ENCODE results near the gene UBE2G2. TPM values are rescaled to one million over a fixed set of nuclear protein-coding genes. Genes with fewer than 3 reads are reported as not detected.
A peak's percentile ranks its signal among the peaks of the same experiment; 100 is the strongest.

The UBE2G2 gene
- polyA plus RNA-seq, 1 donor (not counting 4 experiments of a cell fraction or from before 2014, with no cell fraction given) = 106 TPM

DNA sequence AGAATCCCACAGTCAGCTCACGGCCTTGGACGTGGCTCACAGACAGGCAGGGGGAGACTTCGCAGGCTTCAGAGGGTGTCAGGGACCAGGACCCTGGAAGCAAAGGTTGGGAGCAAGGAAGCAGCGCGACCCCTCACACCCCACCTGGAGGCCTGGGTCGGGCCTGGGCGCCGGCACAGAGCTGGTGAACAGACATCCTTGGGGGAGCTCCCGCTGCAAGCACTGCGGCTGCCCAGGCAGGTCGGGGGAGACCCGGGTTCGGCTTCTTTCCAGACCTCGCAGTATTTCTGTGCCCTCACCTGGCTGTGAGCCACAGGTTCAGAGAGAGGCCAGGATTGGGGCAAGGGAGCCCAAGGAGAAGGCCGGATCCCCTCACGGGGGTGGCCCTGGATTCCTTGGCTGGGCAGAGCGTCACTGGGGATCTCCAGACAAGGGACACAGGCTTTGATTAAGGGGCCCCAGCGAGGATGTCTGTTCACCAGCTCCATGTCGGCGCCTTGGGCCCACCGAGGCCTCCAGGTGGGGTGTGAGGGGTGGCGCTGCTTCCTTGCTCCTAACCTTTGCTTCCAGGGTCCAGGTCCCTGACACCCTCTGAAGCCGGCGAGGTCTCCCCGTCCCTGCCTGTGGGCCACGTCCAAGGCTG, 52.4 kb downstream of the UBE2G2 start:
- peaks cover 53% of the 10 kb centered on the region for H3K4me1 ChIP-seq (ENCODE audit: control insufficient read depth, extremely low read depth, insufficient read depth, low read length)
- H3K4me3 ChIP-seq (ENCODE audit: control insufficient read depth in 2 of 3, extremely low read depth in 1 of 3, insufficient read depth in 2 of 3, low read depth in 1 of 3, low read length in 3 of 3) = peak overlapping the region; percentile 33 to 56 (median 51)
- dilution Hi-C loops (cut with MboI; ENCODE audit: extremely low pct_ligation_motif_present, low sequenced_read_pairs) = loop anchor here (25.0 kb wide), 1 partner anchor 262 kb away; no protein-coding TSS in a partner anchor
- H3K9me1 ChIP-seq (ENCODE audit: control insufficient read depth, extremely low read depth, insufficient read depth, low read length) = no peaks in the 10 kb centered on the region
- H3K79me2 ChIP-seq (ENCODE audit: control insufficient read depth, insufficient read depth, low read length) = peaks cover 13% of the 10 kb centered on the region
- FAIRE-seq = no peak
- no peaks in the 10 kb centered on the region for H3K9me3 ChIP-seq (ENCODE audit: control insufficient read depth, low read depth, low read length)
- H3K27ac ChIP-seq (ENCODE audit: control insufficient read depth, insufficient read depth, low read length) = peak overlapping the region; percentile 58
- no peak for TF ChIP-seq EZH2 (IDR thresholded peaks at IDR 0.05; ENCODE audit: low read length)
- TF ChIP-seq, protein P1, sequence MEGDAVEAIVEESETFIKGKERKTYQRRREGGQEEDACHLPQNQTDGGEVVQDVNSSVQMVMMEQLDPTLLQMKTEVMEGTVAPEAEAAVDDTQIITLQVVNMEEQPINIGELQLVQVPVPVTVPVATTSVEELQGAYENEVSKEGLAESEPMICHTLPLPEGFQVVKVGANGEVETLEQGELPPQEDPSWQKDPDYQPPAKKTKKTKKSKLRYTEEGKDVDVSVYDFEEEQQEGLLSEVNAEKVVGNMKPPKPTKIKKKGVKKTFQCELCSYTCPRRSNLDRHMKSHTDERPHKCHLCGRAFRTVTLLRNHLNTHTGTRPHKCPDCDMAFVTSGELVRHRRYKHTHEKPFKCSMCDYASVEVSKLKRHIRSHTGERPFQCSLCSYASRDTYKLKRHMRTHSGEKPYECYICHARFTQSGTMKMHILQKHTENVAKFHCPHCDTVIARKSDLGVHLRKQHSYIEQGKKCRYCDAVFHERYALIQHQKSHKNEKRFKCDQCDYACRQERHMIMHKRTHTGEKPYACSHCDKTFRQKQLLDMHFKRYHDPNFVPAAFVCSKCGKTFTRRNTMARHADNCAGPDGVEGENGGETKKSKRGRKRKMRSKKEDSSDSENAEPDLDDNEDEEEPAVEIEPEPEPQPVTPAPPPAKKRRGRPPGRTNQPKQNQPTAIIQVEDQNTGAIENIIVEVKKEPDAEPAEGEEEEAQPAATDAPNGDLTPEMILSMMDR (optimal IDR thresholded peaks at IDR 0.05 in 1 of 3, IDR thresholded peaks at IDR 0.05 in 1 of 3, conservative IDR thresholded peaks at IDR 0.05 in 1 of 3; ENCODE audit: extremely low read depth in 1 of 3, insufficient read depth in 2 of 3, low read length in 3 of 3) = no peak
- no peaks in the 10 kb centered on the region for H3K27me3 ChIP-seq (ENCODE audit: control insufficient read depth, extremely low read depth, insufficient read depth, low read length)
- no peaks in the 10 kb centered on the region for H4K20me1 ChIP-seq (ENCODE audit: control insufficient read depth, extremely low read depth, insufficient read depth, low read length)
- peak overlapping the region; percentile 20 for H2AFZ ChIP-seq (ENCODE audit: control insufficient read depth, low read length)
- no peaks in the 10 kb centered on the region for H3K36me3 ChIP-seq (ENCODE audit: control insufficient read depth in 2 of 2, extremely low read depth in 1 of 2, insufficient read depth in 2 of 2, low read length in 2 of 2)
- no peak for DNase-seq (ENCODE audit: low read depth, low spot score)
- peak overlapping the region; percentile 89 for H3K4me2 ChIP-seq (ENCODE audit: control insufficient read depth, extremely low read depth, insufficient read depth, low read depth, low read length)
- H3K9ac ChIP-seq (ENCODE audit: control insufficient read depth, extremely low read depth, insufficient read depth, low read length) = peak overlapping the region; percentile 63

DNA sequence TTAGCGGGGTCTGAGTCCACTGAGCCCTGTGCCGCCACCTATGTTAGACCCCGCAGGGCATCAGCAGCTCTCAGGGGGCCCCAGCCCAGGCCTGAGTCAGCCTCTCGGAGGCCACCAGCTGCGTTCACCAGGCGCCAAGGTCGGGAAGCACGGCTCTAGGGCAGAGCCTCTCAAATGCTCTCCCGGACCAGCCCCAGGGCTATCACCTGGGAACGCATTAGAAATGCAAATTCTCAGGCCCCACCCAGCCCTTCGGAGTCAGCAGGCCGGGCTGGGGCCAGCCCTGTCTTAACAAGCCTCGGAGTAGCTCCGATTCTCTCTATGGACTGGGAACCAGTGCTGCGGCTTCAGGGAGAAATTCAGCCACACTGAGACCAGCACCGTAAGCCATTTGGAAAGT, 53.0 kb downstream of the UBE2G2 start:
- H3K4me3 ChIP-seq (ENCODE audit: control insufficient read depth in 2 of 3, extremely low read depth in 1 of 3, insufficient read depth in 2 of 3, low read depth in 1 of 3, low read length in 3 of 3) = peak overlapping the region; percentile 33 to 56 (median 51)

More for the DNA sequence above, 53.0 kb downstream of the UBE2G2 start:
- Histone ChIP-seq H3K27ac (ENCODE audit: control insufficient read depth, insufficient read depth, low read length) (no peak overlapping the region), H3K9me1 (ENCODE audit: control insufficient read depth, extremely low read depth, insufficient read depth, low read length) (no peaks in the 10 kb centered on the region), H3K27me3 (ENCODE audit: control insufficient read depth, extremely low read depth, insufficient read depth, low read length) (no peaks in the 10 kb centered on the region), H3K36me3 (ENCODE audit: control insufficient read depth in 2 of 2, extremely low read depth in 1 of 2, insufficient read depth in 2 of 2, low read length in 2 of 2) (no peaks in the 10 kb centered on the region), H4K20me1 (ENCODE audit: control insufficient read depth, extremely low read depth, insufficient read depth, low read length) (no peaks in the 10 kb centered on the region), H3K79me2 (ENCODE audit: control insufficient read depth, insufficient read depth, low read length) (peaks cover 13% of the 10 kb centered on the region), H3K4me1 (ENCODE audit: control insufficient read depth, extremely low read depth, insufficient read depth, low read length) (peaks cover 50% of the 10 kb centered on the region), H3K4me2 (ENCODE audit: control insufficient read depth, extremely low read depth, insufficient read depth, low read depth, low read length) (peak overlapping the region; percentile 89), H3K9me3 (ENCODE audit: control insufficient read depth, low read depth, low read length) (no peaks in the 10 kb centered on the region), H2AFZ (ENCODE audit: control insufficient read depth, low read length) (peak overlapping the region; percentile 20), H3K9ac (ENCODE audit: control insufficient read depth, extremely low read depth, insufficient read depth, low read length) (peak overlapping the region; percentile 63)
- dilution Hi-C loops (cut with MboI; ENCODE audit: extremely low pct_ligation_motif_present, low sequenced_read_pairs) = loop anchor here (25.0 kb wide), 1 partner anchor 261 kb away; no protein-coding TSS in a partner anchor
- DNase-seq (ENCODE audit: low read depth, low spot score) (peak; percentile 45), FAIRE-seq (peak; percentile 26)
- TF ChIP-seq, protein P1 (optimal IDR thresholded peaks at IDR 0.05 in 1 of 3, IDR thresholded peaks at IDR 0.05 in 1 of 3, conservative IDR thresholded peaks at IDR 0.05 in 1 of 3; ENCODE audit: extremely low read depth in 1 of 3, insufficient read depth in 2 of 3, low read length in 3 of 3) = no peak
- no peak for TF ChIP-seq EZH2 (IDR thresholded peaks at IDR 0.05; ENCODE audit: low read length)
